ENCODE measurements around the gene COPE. TPM values are rescaled to one million over a fixed set of nuclear protein-coding genes. Genes with fewer than 3 reads are reported as not detected.

Gene COPE
- total RNA-seq, 6 donors from 2014 or later, result 124 to 250 (median 191) TPM

GRCh38 chr19:18878058-18878797 lies 41.0 kb downstream of the COPE start:
- H3K9me3 ChIP-seq, result no peaks in the 10 kb centered on the region
- H3K27ac ChIP-seq, result no peak overlapping the region
- H3K4me3 ChIP-seq, result no peak overlapping the region
- peak in 1 of 2 donors; percentile 11 for ATAC-seq (ENCODE audit: low FRiP score in 2 of 2)
- peak in 1 of 2 donors; percentile 70 for DNase-seq
- WGBS, 2 donors, result 91 to 92% methylated on average over 22 to 25 of the region's 25 CpGs
- TF ChIP-seq CTCF (IDR thresholded peaks at IDR 0.05), result no peak
- TF ChIP-seq EP300 (IDR thresholded peaks at IDR 0.05), result no peak
- TF ChIP-seq POLR2A (IDR thresholded peaks at IDR 0.05), result no peak
- no peak for TF ChIP-seq POLR2AphosphoS5 (IDR thresholded peaks at IDR 0.05)
- no peaks in the 10 kb centered on the region for H3K36me3 ChIP-seq
- H3K4me1 ChIP-seq, result no peaks in the 10 kb centered on the region
- no peaks in the 10 kb centered on the region for H3K27me3 ChIP-seq

GRCh38 chr19:18876865-18877264 lies 42.3 kb downstream of the COPE start:
- TF ChIP-seq POLR2A (IDR thresholded peaks at IDR 0.05), result no peak
- TF ChIP-seq EP300 (IDR thresholded peaks at IDR 0.05), result no peak
- TF ChIP-seq CTCF (IDR thresholded peaks at IDR 0.05), result no peak
- TF ChIP-seq POLR2AphosphoS5 (IDR thresholded peaks at IDR 0.05), result no peak
- no peak for DNase-seq
- WGBS, 2 donors, result 96% methylated on average over 7 of the region's 7 CpGs

GRCh38 chr19:18875726-18876125 lies 43.5 kb downstream of the COPE start:
- WGBS, 2 donors, result 78 to 87% methylated on average over 5 of the region's 5 CpGs
- Histone ChIP-seq H3K27ac (no peak overlapping the region), H3K36me3 (no peaks in the 10 kb centered on the region), H3K27me3 (no peaks in the 10 kb centered on the region), H3K9me3 (no peaks in the 10 kb centered on the region), H3K4me1 (peaks cover 0 to 2% (median 0%) of the 10 kb centered on the region in 4 donors), H3K4me3 (no peak overlapping the region)
- no peak for DNase-seq
- no peak for ATAC-seq (ENCODE audit: low FRiP score in 2 of 2)
- TF ChIP-seq POLR2AphosphoS5 (IDR thresholded peaks at IDR 0.05), result no peak
- TF ChIP-seq CTCF (IDR thresholded peaks at IDR 0.05), result no peak
- no peak for TF ChIP-seq EP300 (IDR thresholded peaks at IDR 0.05)
- no peak for TF ChIP-seq POLR2A (IDR thresholded peaks at IDR 0.05)

More at GRCh38 chr19:18876865-18877264, 42.3 kb downstream of the COPE start:
- H3K4me1 ChIP-seq, result no peaks in the 10 kb centered on the region
- H3K27ac ChIP-seq, result no peak overlapping the region
- H3K9me3 ChIP-seq, result no peaks in the 10 kb centered on the region
- H3K36me3 ChIP-seq, result no peaks in the 10 kb centered on the region
- ATAC-seq (ENCODE audit: low FRiP score in 2 of 2), result no peak
- H3K4me3 ChIP-seq, result no peak overlapping the region
- no peaks in the 10 kb centered on the region for H3K27me3 ChIP-seq

GRCh38 chr19:18871543-18871942 lies 47.6 kb downstream of the COPE start:
- H3K27ac ChIP-seq, result no peak overlapping the region
- WGBS, 2 donors, result 88 to 94% methylated on average over 7 of the region's 7 CpGs

More at GRCh38 chr19:18871543-18871942, 47.6 kb downstream of the COPE start:
- Histone ChIP-seq H3K36me3 (peaks cover 0 to 20% (median 18%) of the 10 kb centered on the region in 4 donors), H3K9me3 (no peaks in the 10 kb centered on the region), H3K27me3 (peaks cover 0 to 14% (median 0%) of the 10 kb centered on the region in 4 donors), H3K4me3 (no peak overlapping the region), H3K4me1 (peaks cover 13 to 34% (median 18%) of the 10 kb centered on the region in 4 donors)
- no peak for ATAC-seq (ENCODE audit: low FRiP score in 2 of 2)
- no peak for DNase-seq
- TF ChIP-seq POLR2AphosphoS5 (IDR thresholded peaks at IDR 0.05) (no peak), POLR2A (IDR thresholded peaks at IDR 0.05) (no peak), EP300 (IDR thresholded peaks at IDR 0.05) (no peak), CTCF (IDR thresholded peaks at IDR 0.05) (no peak)
